HL-60/S4 treated with phorbol 12-myristate 13-acetate at 8.2 ng/mL for 4 days and 3 days (cell line): Measurements from ENCODE around the gene SLC22A23.

Experiments
- in situ Hi-C: fragments of 300-500 bp; cut with MboI; formaldehyde crosslinking; loops from 2 replicates; pipeline ENCODE4 v1.15.0; 2022; ENCODE audit warnings: low sequenced_read_pairs

Gene SLC22A23

DNA sequence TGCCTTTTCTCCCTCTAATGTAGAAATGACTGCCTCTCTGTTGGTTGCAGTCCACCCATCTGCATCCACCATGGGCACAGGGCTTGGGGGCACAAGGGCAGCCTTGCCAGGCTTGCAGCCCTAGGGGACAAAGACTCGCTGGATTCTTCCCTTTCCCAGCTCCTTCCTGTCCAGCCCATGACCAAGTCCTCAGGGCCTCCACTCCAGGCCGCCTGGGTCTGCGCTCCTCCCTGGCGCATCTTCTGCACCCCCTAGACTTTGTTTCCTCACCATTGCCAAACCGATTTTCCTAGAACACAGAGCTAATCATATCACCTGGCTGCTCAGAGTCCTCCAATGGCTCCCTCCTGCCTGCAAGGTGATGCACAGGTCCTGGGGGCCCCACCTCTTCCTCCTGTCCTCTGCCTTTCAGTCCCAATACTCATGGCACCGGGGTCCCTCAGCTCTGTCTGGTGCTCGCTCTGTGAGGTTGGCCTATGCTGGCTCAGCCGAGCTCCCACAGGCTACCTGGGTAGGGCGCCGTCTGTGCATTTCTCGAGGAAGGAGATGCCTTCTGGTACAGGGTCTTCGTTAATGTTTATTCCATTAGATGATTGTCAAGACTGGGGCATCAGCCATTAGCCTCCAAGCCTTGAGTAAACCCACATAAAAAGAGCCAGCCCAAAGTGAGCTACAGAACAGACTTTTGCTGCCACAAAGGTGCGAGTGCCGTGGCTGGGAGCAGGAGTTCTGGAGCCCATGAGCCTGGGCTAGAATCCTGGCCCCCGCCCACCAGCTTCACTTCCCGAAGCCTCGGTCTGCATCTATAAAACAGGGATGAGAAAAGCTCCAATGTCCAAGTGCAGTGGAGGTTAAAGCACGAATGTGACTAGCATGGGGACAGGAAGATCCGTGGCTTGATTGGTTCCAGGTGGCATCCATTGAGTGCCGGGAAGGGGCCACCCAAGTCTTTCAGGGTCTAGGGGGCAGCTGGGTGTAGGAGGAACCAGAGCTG lies 180.4 kb downstream of the SLC22A23 start:
- in situ Hi-C loops = no loop called here

DNA sequence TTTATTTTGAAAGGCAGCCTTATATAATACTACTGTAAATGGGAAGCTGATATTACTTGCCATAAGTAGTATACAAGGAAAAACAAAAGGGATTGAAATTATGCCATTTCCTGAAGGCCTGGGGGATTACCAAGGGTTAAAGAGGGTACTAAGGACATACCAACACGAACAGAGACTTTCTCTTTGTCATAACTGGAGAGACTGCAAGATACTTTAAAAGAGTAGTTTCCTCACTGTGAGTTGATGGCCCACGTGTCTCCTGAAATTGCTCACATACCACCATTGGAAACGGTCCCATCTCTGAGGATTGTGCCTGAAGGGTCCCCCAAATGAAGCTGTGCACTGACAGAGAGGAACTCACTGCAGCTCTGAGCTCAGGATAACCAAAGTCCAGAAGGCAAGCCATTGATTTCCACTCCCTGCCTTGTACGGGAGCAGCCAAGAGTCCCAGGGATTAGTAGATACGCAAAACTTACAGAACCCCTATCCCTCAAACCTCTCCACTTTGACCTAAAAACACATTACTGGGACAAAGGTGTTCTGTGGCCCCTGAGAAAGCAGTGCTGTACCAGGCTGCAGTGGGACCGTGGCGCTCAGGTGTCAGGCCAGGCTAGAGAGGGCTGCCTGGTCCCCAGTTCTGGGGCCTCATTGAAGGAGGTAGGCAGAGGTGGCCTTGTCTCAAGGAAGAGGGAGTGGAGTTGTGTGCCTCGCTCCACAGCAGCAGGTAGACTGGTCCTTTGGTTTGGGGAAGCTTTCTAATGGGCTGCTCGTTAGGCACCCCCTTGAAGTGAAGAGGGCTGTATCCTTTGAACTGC lies 182.9 kb downstream of the SLC22A23 start:
- in situ Hi-C loops = loop anchor here (25.0 kb wide), 1 partner anchor 738 kb away; a partner anchor contains a TSS

DNA sequence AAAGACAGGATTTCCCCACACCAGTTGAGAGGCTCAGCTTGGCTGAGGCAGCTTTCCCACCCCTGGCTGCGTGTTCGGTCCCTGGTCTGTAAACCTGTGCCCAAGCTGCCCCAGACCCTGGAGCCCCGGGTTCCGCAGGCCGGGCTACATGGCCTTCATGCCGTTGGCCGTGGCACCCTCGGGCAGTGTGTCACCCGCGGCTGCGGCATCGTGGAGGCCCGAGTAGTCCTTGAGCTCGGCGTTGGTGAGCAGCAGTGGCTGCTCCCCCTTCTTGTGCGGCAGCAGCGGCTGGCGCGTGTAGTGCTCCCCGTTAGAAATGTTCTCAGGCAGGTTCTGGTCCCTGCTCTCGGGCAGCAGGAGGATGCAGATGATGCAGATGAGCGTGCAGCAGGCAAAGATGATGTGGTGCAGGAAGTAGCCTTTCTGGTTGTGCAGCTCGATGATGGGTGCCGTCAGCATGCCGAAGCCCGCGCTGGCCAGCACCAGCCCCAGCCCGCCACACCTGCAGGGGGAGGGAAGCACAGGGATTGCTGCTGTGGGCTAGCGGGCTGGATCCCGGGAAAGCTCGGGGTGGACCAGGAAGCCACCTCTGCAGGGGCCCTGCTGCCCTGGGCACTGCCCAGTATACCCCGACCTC lies 183.8 kb downstream of the SLC22A23 start:
- in situ Hi-C loops = loop anchor here (25.0 kb wide), 1 partner anchor 739 kb away; a partner anchor contains a TSS

DNA sequence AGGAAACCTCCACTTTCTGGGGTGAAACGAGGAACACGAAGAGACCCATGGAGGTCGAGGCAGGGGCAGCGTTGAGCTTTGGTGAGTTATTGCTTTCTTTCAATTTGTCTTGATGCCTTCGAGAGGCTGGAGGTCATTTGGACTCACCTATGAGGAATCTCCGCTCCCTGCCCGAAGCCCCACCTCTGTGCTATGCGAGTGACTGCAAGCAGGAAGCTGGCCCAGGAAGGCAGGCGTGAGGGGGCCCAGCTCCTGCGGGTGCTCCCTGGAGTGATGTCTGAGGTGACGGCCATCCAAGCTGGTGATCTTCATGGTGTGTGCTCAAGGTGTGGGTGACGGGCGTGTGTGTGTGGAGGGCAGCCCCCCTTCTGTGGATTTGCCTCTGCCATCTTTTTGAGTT lies 185.1 kb downstream of the SLC22A23 start:
- in situ Hi-C loops = loop anchor here (25.0 kb wide), 1 partner anchor 741 kb away; a partner anchor contains a TSS

DNA sequence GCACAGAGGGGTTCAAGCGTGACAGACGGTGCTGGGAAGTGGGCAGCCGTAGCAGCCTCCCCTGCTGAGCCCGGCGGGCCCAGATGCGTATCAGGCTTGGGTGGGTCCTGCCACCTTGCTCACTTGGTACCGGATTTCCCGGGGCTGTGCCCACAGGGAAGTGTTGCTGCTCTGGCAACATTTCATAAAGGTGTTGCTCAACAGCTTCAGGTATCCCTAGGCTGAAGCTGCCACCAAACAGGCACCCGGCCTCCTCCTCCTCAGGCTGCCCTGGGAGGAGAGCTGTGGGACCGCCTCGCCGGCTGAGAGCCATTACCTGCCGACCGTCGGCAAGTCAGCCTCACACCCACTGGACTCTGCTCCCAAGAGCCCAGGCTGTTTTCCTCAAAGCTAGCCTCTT lies 186.6 kb downstream of the SLC22A23 start:
- in situ Hi-C loops = loop anchor here (25.0 kb wide), 1 partner anchor 742 kb away; a partner anchor contains a TSS

DNA sequence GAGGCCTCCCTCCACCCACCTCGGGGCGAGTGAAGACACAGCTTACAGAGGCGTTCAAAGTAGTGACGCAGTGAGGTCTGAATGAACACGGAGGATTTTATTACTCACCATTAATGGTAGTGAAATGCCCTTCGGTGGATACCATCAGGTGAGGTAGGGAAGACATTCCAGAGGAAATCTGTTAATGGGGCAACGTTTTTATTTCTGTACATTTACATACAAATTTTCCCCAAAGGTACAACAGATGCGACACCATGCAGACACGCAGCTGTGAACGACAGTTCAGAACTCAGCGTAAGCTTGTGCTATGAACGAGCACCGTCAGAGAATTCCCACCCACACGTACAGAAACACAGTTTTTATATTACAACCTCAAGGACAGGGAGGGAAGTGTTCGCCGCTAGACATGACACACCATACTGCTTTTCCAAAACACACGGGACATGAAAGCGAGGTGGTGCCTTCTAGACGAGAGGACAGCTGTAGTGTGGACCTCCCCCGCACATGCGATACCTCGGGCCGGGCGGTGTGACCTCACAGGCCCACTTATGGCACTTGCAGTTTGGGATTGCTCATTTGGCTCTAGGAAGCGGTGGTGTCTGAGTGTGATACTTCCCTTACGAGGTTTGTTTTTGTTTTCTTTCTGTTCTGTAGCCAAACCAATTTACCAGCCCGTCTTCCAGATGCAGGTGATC lies 187.4 kb downstream of the SLC22A23 start:
- in situ Hi-C loops = loop anchor here (25.0 kb wide), 1 partner anchor 743 kb away; a partner anchor contains a TSS

DNA sequence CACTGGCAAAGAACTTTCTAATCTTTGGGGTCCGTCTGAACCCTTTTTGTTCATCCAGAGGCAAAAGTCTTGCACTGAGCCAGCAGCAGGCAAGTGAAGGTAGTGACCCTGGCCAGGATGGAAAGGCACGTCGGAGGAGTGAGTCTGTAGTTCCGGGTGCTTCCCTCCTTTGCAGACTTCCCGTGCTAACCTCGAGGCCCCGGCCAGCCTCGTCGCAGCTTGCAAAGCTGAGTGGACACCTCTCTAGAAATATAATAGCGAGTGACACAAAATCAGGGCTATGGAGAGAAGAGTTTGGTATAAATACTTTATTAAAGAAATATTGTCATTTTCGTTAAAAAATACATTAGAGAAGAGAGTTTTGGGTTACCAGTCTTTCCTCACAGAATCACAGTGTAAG lies 188.2 kb downstream of the SLC22A23 start:
- in situ Hi-C loops = loop anchor here (25.0 kb wide), 1 partner anchor 744 kb away; a partner anchor contains a TSS

DNA sequence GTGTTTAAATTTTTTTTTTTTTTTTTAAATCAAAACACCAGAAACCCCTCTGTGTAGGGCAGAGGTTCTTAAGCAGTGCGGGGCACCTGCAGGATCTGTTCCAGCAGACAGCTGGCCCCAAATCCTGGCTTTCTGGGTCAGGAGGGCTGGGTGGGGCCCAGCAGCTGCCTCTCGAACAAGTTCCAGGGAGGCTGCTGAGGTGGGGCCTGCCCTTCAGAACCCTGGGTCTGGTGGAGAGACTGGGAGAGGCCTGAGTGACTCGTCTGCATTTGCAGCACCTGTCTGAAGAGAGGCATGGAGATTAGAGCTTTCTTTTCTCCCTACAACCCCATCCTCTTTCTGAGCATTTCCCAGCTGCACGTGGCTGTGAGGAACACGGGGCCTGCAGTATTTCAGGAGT lies 189.7 kb downstream of the SLC22A23 start:
- in situ Hi-C loops = loop anchor here (25.0 kb wide), 1 partner anchor 745 kb away; a partner anchor contains a TSS

DNA sequence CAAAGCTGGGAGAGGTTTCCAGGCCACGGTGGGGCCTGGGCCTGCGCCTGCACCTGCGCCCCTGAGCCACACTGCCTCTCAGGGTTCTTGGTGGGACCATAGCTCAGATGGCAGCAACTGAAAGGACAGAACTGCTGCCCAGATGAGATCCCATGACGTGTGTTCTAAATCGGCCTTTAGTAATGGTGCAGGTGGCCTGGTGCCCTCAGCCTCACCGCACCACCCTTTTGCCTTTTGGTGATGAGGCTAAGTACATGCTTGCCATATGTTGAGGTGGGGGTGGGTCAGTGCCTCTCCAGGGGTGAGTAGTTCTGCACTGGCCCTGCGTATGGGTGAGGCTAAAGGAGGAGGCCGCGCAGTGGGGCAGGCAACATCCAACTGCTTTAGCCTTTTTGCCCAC lies 190.7 kb downstream of the SLC22A23 start:
- in situ Hi-C loops = loop anchor here (25.0 kb wide), 1 partner anchor 746 kb away; a partner anchor contains a TSS

DNA sequence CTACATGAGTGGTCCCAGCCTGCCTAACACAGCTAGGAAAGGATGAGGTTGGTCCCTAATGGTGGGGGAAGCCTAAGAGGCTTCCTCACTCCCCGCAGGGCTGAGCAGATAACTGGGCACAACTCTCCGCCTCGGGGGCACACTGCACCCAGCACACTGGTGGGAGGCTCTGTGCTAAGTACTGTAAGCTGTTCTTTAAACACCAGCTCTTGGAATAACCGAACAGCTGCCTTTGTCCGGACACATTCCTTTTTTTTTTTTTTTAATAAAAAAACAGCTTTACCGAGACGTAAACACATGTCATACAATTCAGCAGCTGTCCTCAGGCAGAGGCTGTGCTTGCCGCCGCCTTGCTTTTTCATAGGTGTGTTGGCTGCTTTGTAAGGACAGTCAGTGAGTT lies 191.2 kb downstream of the SLC22A23 start:
- in situ Hi-C loops = loop anchor here (25.0 kb wide), 1 partner anchor 747 kb away; a partner anchor contains a TSS

DNA sequence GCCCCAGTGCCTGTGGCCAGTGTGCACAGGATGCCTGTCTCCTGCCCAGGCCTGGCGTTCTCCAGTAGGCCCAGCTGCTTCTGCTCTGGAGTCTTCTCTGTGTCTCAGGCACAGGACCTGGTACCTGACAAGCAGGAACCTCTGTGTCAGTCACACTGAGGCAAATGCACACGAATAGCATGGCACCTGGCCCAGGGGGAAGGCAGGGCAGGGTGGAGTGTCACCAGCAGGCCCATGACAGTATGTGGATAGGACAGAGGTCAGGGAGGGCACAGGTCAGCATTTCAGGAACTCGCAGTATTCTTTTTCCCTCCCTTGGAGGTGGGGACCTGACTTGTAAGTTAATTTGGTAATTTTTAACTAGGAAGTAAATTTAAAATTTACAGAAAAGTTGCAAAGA lies 192.5 kb downstream of the SLC22A23 start:
- in situ Hi-C loops = loop anchor here (25.0 kb wide), 1 partner anchor 748 kb away; a partner anchor contains a TSS

DNA sequence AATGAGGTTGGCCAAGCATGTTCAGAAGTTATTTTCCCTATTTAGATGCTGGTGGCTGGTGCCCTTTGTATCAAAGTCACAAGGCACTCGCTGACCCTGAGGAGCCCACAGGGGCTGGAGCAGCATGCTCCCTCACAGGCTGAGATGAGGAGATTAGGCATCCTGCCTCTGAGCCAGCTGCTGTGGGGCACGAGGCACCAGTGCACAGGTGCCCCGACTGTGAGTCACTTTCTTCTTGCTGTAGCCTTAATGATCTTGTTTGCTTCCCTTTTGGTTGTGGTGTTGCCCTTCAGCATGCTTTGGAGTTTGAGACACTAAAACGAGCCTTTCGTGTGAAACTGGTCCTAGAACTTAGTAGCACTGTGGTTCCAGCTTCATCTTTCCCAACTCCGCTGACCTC lies 193.8 kb downstream of the SLC22A23 start:
- in situ Hi-C loops = loop anchor here (25.0 kb wide), 1 partner anchor 749 kb away; a partner anchor contains a TSS

DNA sequence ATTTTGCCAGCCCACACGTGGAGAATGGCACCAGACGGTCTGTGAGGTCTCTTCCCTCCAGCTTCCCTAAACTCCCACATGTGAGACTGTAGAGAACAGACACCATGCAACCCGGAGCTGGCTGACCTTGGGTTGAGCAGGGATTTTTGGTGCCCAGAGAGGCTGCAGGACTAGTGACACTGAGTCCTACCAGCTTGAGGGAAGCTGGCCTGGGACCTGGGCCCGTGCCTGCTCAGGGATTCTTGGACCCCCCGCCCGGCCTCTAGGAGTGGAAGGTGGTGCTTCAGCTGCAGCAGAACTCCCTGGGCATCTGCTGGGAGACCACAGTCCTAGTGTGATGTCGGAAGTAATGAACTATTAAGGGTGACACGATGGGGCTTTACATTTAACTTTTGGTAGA lies 194.9 kb downstream of the SLC22A23 start:
- in situ Hi-C loops = loop anchor here (25.0 kb wide), 1 partner anchor 750 kb away; a partner anchor contains a TSS

DNA sequence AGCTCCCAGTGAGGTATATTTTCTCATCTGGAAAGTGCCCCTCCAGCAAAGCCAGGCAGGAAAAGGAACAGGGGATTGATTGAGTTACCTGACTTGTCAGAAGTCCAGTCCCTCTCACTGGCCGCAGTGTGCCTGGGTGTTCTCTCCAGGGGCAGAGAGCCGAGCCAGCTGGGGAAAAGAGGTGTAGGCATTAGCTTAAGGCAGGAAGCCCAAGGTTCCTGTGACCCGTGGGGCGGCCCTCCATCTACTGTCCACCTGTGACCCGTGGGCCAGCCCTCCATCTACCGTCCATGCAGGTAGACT lies 195.4 kb downstream of the SLC22A23 start:
- in situ Hi-C loops = loop anchor here (25.0 kb wide), 1 partner anchor 751 kb away; a partner anchor contains a TSS

DNA sequence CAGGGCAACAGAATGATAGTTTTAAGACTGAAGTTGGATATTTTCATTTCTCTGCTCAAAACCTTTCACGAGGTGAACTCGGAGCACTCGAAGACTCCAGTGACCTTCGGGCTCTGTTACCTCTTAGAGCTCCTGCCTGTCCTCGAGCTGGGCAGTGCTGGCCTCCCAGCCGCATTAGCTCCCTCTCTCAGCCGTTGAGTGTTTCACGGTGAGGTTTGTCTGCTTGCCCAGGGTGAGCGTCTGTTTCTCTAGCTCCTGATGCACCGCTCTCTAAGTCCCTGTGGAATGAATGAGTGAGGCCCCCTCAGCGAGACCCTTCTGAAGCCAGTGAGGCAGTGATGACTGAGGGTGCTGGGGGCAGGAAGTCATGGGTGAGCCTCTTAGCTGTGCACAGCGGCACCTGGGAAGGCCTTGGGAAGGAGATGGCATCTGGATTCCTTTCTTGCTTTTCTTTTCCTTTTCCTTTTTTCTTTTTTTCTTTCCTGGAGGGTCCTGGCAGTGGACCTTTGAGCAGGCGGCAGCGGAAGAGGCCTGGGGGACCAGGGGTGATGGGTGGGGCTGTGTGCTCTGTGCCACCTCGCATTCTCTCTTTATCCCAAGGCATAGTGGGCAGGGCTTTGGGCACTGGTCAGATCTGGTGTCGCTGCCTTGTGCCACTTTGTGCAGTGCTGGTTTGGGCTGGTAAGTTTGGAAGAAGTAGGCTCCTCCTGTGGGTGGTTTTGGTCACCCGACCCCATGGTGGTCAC lies 195.9 kb downstream of the SLC22A23 start:
- in situ Hi-C loops = loop anchor here (25.0 kb wide), 1 partner anchor 751 kb away; a partner anchor contains a TSS

DNA sequence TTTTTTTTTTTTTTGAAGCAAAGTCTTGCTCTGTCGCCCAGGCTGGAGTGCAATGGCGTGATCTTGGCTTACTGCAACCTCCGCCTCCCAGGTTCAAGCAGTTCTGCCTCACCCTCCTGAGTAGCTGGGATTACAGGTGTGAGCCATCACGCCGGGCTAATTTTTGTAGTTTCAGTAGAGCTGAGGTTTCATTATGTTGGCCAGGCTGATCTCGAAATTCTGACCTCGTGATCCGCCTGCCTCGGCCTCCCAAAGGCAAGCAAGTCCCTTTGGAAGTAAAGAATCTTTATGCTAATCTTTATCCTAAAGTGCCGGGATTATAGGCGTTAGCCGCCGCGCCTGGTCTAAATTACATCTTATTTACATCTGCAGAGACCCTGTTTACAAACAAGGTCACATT lies 196.6 kb downstream of the SLC22A23 start:
- in situ Hi-C loops = loop anchor here (25.0 kb wide), 1 partner anchor 752 kb away; a partner anchor contains a TSS

DNA sequence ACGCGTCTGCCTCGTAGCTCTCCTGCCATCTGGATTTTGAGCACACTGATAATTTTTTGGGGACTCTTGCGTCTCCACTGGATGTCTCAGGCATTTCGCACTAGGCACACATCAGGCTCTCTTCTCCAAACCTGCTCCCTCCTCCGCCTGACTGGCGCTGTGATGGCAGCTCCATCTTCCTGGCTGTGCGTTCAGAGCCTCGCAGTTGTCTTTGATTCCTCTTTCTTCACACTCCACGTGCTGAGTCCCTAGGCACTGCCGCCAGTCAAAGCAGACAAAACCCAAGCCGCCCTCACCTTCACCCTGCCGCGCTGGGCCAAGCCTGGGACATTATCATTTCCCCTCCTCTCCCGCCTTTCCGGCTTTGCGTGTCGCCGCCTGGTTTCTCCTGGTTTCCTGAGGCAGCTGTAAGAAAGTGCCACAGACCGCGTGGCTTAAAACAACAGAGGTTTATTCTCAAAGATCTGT lies 197.3 kb downstream of the SLC22A23 start:
- in situ Hi-C loops = loop anchor here (10.0 to 25.0 kb wide), 2 partner anchors 135 to 753 kb away; a partner anchor contains a TSS

DNA sequence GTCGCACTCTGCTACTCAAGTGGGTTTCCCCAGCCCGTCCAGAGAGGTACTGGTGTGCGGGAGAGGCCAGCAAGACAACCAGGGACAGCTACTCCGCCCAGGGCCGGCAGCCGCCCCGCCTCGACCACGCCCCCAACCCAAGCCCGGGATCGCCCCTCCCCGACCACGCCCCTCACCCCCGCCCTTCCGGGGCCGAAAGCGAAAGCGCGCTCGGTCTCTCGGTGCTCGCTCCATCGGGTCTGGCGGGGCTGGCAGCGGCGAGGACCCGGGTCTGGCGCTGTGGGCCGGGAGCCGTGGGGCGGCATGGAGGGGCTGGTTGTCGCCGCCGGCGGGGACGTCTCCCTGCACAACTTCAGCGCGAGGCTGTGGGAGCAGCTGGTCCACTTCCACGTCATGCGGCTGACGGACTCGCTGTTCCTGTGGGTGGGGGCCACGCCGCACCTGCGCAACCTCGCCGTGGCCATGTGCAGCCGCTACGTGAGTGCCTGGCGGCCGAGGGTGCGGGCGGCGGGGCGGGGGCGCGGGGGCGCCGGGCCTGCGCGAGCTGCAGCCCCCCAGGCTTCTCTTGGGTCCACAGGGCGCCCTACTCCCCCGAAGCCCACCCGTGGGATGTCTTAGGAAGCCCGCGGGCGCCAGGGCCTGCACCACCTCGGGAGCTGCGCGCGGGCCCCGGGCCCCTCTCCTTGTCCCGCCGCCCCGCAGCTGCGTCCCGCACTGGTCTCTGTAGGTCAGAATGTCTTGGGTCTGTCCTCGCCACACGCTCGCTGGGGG lies 197.9 kb downstream of the SLC22A23 start, which contains the start of gene PSMG4:
PSMG4 (plus strand) TSS at position 228 of the 771 bp plus-strand sequence; CDS start at position 304, 76 bp downstream.
- in situ Hi-C loops = loop anchor here (10.0 to 25.0 kb wide), 2 partner anchors 134 to 753 kb away; a partner anchor contains a TSS
